Stimulated activated CD4-positive, alpha-beta T cell treated with anti-CD3 and anti-CD28 coated beads, Interleukin-15, amount 100 ng/mL, for 48 hours (primary cell): Measurements from ENCODE around the gene TMEM42.
"Not testable (repeated sequence)": the region's sequence is repeated elsewhere in the genome, so short reads cannot be mapped to it uniquely, and the experiment has no call there.

Experiments used
- DNase-seq, 2 donors: peaks; one replicate each; pipeline ENCODE4 v3.0.0-alpha.2; 2020; ENCODE audit warnings: low read depth in 2 of 2

The TMEM42 gene

GRCh38 chr3:44861412-44862225, at the start of gene TMEM42:
Gene TMEM42, plus strand, starts transcription at chr3:44861912. Its CDS starts 13 bp downstream, at chr3:44861925.
- DNase-seq: peak; percentile 76 to 78

- no peak for DNase-seq
These were observed 47.0 kb upstream of the TMEM42 start for GRCh38 chr3:44814751-44815150.

GRCh38 chr3:44816334-44816733, 45.4 kb upstream of the TMEM42 start:
- not testable (repeated sequence) for DNase-seq

- DNase-seq: not testable (repeated sequence)
These were observed 40.5 kb upstream of the TMEM42 start for GRCh38 chr3:44821206-44821605.

GRCh38 chr3:44825264-44825925, 36.3 kb upstream of the TMEM42 start:
- DNase-seq: no peak

GRCh38 chr3:44827196-44827595, 34.5 kb upstream of the TMEM42 start:
- DNase-seq: no peak

- no peak for DNase-seq
These were observed 30.5 kb upstream of the TMEM42 start for GRCh38 chr3:44831232-44831631.

- DNase-seq: no peak
These were observed 29.7 kb upstream of the TMEM42 start for GRCh38 chr3:44832032-44832431.

GRCh38 chr3:44832965-44833364, 28.7 kb upstream of the TMEM42 start:
- DNase-seq: no peak

GRCh38 chr3:44833394-44833793, 28.3 kb upstream of the TMEM42 start:
- DNase-seq: no peak

GRCh38 chr3:44835684-44836083, 26.0 kb upstream of the TMEM42 start:
- no peak for DNase-seq

GRCh38 chr3:44842376-44842775, 19.3 kb upstream of the TMEM42 start:
- DNase-seq: no peak

GRCh38 chr3:44845528-44846520, 15.9 kb upstream of the TMEM42 start:
- DNase-seq: no peak

- no peak for DNase-seq
These were observed 13.1 kb upstream of the TMEM42 start for GRCh38 chr3:44848634-44849033.

GRCh38 chr3:44856663-44857062, 5.0 kb upstream of the TMEM42 start:
- DNase-seq: not testable (repeated sequence)

GRCh38 chr3:44860117-44860516, 1.6 kb upstream of the TMEM42 start:
- DNase-seq: no peak

GRCh38 chr3:44862226-44862637, 520 bp downstream of the TMEM42 start:
- DNase-seq: no peak

GRCh38 chr3:44865272-44866035, 3.7 kb downstream of the TMEM42 start:
- no peak for DNase-seq

GRCh38 chr3:44867421-44868111, 5.9 kb downstream of the TMEM42 start:
- DNase-seq: no peak

- no peak for DNase-seq
These were observed 8.8 kb downstream of the TMEM42 start for GRCh38 chr3:44870375-44871061.
